DMS 273 (cell line): ENCODE results near the gene SEC16A.
A peak's percentile ranks its signal among the peaks of the same experiment; 100 is the strongest.

Experiments
- DNase-seq: peaks from one replicate; lab custom pipeline; 2025; ENCODE audit not compliant: unreplicated experiment; lab: John Stamatoyannopoulos, UW

SEC16A gene

GRCh38 chr9:136486131-136486530 is 3.3 kb upstream of the SEC16A start:
- no peak for DNase-seq

DNA sequence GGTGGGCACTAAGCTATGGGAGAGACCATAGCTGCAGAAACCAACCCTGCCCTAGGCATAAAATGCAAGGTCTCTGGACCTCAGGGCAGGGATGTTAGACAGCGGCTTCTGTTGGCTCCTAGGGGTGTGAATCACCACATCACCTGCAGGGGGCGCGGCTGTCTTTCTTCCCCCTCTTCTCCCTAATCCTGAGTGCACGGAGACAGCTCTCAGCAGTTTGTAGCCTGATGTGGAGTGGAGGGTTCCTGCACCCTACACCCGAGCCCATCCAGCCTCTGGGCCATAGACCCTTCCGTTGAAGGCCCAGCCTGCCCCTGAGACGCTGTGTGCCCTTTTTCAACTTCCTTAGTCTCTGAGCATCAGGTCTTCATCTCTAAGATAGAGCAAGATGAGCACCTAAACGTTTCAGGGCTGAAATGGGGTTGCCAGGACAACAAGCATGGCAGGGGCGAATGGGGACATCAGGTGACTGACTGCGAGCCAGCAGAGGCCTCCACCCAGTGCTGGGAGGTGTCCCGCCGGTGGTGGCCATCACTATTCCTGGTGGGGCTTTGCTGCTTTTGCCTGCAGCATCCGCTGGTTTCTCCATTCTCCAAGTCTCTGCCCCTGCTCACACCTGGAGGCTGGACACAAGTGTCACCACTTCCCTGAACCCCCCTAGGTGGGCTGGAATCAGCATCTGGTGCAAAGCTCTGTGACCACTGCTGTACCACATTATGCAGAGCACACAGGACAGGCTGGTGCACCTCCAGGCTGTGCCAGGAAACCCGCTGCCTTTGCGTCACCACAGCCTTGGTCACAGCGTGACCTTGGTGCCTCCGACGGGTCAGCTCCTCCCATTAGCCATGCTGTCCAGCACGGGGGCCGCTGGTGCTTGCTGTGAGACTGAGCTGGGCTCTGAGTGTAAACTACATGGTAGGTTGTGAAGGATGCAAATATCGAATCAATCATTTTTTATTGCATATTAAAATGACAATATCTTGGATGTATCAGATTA is 2.5 kb upstream of the SEC16A start:
- peak; percentile 87 for DNase-seq

DNA sequence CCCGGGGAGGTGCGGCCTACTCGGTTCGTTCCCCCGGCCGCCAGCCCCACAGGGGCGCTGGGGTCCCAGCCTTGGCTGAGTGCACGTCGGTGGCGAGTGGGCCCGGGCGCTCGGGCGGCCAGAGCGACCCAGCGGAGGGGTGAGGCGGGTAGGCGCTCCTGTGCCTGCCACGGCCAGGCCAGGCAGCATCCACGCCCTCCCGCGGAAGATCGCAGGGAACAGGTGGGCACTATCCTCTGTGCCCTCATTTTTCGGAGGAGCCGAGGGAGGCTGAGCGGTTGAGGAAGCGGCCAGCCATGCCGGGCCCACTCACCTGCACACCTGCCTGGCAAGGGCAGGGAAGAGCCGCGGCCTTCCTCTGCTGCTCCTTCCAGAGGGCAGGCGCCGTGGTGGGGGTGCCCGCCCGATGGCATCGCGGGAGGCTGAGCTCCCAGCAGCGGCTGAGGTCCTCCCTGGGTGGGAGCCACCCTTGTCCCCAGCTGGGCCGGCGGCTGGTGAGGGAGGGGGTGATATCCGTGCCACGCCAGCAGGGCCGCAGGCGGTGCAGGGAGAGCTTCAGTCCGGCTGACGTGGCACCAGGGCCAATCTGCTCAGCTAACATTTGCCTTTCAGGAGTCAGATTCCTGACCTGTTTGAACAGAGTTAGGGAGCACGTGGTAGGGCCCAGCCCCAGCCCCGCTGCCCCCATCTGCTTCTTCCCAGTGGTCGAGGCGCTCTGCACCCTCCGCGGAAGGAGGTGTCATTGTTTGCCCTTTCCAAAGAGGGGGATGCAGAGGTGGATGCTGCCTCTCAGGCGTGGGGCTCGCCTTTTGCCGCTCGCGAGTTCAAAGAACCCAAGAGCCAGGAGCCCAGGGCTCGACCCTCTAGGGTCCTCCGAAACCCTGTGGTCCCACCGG is 1.6 kb upstream of the SEC16A start:
- peak; percentile 88 for DNase-seq

DNA sequence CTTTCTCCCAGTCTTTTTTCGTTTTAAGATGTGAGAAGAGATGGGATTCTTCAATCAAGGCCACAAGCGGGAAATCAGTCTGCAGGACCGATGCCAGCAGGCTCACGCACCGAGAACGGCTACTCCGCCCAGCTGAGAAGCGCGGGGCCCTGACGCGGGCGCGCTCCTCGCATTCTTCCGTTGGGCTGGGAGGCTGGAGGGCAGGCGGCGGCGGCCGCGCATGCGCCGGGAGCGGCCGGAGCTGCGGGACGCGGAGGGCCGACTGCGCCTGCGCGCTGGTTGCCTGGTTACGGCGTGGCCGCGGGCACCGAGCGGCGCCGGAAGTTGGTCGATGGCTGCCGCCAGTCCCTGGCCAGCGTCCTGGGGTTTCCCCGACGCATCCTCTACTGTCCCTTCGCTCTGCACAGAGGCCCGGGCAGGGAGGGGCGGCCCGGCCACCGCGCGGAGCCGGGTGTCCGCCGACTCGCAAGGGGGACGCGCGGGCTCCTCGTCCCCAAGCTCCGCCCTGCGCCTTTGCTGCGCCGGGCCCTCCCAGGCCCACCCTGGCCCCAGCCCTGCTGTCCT is 831 bp upstream of the SEC16A start:
- DNase-seq: peak; percentile 96

- peak; percentile 57 for DNase-seq
These were observed 621 bp downstream of the SEC16A start for GRCh38 chr9:136482046-136482792.

- no peak for DNase-seq
These were observed 1.3 kb downstream of the SEC16A start for GRCh38 chr9:136481558-136481957.

DNA sequence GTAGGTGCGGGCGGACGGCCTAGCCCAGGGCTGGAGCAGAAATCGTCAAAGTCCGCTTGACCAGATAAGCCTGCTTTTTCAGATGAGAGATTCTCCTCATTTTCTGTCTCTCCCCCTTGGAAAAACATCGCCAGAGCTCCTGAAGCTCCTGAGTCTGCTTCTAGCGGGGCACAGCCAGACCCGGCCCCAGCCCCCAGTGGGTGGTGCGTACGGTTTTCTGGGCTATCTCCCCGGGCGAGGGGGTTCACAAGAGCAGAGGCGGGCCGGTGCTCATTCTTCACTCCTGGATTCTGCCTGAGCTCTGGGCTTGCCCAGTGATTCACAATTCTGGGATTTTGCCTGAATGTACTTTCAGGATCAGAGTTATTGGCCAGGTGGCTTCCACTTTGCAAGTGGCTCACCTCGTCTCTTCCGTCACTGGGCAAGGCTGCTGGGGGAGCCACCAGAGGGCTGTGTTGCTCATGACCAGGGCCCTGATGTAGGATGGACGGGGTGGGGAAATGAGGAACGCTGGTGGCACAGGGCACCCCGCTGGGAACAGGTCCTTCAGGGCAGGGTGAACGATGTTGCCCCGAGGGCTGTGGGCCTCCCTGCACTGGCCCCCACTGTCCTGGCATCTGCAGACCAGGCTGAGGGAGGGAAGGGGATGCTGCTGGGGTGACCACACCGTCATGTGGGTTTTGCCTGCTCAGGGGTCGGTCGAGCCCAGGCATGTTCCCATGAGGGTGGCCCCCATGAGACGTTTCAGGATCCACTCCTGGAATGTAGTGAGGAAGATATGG is 6.3 kb downstream of the SEC16A start:
- no peak for DNase-seq

DNA sequence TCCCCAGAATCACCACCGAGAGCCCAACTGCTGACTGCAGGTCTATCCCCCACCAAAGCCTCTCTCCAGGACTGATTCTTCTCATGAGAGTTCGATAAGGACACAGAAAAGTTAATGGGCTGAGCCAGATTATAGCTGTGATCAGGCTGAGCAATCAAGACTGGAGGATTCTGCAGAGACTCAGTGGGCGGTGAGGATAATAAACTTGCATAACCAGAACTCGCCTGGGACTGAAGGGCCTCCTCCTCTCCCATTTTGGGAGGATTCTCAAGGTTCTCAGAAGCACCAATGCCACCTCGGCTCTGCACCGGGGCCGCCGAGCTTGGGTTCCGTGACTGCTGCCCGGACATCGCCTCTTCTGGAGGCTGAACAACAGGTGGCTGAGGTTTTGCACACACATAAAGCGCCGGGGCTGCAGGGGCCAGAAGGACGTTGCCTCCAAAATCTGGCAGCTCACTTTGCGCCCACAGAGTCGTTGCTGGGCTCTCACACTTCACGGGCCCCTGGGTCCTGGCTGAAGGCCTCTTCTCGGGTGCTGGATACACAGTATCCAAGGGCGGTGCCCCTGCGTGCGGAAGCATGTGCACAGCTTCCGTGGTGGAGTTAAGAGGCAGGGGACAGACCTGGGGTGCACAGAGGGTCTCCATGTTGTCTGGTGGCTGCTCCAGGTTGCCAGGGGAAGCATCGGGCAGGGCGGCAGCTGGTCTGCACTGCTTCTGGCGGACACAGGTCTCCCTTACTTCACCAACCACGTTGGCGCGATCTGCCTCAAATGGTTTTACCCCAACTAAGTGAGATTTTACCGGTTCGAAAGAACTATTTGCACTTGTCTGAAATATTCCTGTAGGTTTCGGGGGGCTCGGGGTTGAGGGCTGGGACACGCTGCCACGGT is 7.6 kb downstream of the SEC16A start:
- DNase-seq: no peak

GRCh38 chr9:136474021-136474640 is 8.7 kb downstream of the SEC16A start:
- DNase-seq: no peak

DNA sequence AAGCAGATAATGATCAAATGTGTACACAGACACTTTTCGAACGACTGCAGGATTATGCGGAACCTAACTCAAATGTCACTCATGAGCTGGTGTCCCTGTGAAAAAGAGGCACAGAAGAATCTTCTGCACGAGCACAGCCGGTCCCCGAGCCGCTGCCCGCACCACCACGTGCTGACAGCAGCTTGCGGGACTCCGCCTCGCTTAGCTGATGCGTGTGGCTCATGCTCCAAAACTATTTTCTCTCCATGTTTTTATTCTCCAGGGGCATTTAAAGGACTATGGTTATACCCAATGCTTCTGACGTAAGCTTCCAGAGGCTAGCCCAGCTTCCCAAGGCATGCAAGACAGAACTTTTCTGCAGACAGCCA is 9.5 kb downstream of the SEC16A start:
- DNase-seq: no peak

DNA sequence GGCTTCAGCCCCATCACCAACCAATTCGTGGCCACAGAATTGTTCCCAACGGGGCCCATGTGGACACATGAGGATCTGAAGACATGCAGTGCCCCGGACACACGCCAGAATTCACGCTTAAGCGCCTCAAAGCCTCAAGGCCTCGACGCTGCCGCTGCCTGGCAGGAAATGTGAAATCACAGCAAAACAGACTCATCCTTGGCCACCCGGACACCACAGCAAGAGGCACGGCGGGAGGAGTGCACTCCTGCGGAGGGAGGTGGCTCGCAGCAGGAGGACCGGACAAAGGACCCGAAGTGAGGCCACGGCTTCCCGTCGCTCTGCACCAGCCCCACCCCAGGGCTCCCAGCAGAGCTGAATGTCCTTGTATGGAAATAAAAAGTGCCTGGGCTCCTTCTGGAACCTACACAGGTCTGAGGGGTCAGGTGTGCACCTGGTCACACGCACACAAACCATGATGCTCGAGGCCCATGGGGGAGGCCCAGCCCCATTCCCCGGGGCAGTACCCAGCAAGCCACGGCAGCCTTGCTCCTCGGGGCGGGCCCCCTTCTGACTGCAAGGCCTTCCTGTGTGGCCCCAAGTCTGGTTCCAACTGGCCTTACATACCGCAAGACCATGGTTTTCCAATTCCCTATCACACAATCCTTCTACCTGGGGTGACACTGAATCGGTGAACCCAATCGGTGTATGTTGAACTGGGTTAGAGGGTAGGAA is 10.0 kb downstream of the SEC16A start:
- DNase-seq: no peak

- DNase-seq: no peak
These were observed 10.9 kb downstream of the SEC16A start for GRCh38 chr9:136471802-136472487.

DNA sequence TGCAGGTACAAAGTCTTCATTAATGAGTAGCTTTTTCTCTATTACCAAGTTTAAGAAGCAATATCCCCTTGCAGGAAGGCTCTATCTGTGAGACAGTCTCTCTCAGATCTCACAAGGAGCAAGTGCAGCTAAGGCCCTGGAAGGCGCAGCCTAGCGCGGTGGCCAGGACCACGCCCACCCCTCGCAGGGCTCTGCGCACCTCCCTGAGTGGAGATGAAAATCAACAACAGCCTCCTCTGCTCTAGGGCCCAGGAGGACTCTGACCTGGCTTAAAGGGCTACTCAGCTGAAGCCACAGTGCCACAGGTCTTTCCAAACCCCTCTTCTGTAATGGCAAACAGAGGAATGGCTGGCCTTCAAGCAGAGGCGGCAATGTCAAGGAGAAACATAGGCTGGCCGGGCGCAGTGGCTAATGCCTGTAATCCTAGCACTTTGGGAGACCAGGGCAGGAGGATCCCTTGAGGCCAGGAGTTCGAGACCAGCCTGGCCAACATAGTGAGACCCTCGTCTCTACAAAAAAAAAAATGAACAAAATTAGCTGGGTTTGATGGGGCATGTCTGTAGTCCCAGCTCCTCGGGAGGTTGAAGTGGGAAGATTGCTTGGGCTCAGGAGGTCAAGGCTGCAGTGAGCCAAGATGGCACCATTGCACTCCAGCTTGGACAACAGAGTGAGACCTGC is 11.9 kb downstream of the SEC16A start:
- DNase-seq: no peak

DNA sequence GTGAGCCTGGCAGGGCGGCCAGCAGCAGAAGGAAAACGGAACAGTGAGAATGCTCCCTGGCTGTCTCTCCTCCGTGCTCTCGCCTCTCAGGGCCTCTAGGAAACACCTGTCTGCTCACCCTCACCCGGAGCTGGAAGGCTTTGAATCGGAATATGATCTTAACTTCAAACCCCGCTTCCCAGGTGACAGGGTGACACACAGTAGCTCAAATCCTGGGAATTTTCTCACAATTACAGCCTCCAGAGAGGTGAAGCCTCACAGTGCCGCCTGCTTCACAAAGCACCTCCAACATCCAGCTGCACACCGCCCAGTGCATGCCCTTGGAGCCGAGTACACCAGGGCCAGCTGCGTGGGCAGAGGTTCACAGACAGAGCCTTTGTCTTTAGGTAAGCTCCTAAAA is 12.5 kb downstream of the SEC16A start:
- DNase-seq: no peak

DNA sequence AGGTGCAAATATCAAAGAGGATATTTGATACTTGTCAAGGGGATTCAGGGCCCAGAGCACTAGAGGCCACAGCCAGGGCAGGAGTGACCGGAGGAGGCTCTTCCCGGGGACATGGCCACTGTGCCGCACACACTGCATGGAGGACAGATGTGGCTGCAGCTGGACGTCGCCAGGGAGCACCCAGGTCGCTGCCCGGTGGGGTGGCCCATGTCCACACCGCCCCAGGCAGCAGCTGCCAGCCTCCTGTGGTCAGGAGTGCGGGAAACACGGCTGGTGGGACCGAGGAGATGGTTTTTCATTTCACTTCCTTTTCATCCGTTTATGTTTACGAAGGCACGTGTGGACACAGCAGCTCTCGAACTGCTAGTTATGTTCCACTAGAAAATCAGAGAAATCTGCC is 15.1 kb downstream of the SEC16A start:
- no peak for DNase-seq

DNA sequence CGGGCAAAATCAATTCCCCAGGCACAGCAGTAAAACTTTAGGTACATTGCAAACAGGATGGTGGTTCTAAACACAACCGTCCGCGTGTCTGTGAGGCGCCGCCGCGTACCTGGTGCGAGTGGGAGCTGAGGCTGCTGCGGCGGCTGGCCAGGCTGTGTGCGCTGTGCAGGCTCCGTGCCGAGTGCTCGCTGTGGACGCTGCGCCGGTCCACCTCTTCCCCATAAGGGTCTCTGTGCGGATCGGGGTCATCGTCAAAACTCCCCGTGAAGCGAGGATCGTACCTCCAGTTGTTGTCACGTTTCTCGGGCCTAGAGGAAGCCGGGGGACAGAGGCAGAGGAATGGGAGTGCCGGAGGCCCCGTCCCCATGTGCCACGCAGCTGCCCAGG is 16.7 kb downstream of the SEC16A start:
- DNase-seq: no peak
